Activated CD4-positive, alpha-beta T cell treated with anti-CD3 and anti-CD28 coated beads for 48 hours (primary cell): ENCODE data around the gene FMN1.
"Not testable (repeated sequence)": the region's sequence is repeated elsewhere in the genome, so short reads cannot be mapped to it uniquely, and the experiment has no call there.

ENCODE experiments used
- DNase-seq: peaks from one replicate; pipeline ENCODE4 v3.0.0-alpha.2; 2020

The FMN1 gene

DNA sequence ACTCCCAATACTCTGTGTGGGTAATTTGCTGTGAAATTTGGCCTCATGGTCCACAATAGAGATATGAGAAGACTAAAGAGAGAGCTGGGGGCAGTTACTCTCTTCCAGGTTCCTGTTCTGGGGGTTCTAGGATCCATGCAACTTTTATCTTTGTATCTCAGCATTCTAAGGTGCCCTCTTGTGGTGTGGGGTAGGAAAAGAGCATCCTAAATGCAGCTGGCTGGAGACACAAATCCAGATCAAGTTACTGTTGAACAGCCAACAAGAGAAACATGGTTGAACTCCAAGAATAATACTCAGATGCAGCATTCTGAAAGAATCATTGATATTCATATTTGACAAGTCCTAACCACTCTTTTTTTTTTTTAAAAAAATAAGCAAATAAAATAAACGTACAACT, 238.5 kb downstream of the FMN1 start:
- DNase-seq, result no peak

DNA sequence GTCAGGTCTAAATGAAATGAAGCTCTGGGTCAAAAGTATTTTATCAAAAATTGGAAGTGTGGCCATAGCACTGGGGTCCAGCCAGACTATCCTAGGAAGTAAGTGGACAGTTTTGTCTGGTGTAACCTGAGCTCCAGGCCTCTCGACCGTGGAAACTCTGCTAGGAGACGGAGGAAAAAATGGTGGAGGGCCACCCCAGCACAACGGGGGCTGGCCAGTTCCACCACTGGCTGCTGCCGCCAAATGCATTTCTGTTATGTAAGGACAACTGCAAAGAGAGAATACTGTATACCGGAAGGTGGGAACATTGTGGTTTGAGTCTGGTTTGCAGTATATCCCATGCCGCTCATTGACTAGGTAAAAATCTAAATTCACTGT, 241.0 kb downstream of the FMN1 start:
- DNase-seq, result no peak

DNA sequence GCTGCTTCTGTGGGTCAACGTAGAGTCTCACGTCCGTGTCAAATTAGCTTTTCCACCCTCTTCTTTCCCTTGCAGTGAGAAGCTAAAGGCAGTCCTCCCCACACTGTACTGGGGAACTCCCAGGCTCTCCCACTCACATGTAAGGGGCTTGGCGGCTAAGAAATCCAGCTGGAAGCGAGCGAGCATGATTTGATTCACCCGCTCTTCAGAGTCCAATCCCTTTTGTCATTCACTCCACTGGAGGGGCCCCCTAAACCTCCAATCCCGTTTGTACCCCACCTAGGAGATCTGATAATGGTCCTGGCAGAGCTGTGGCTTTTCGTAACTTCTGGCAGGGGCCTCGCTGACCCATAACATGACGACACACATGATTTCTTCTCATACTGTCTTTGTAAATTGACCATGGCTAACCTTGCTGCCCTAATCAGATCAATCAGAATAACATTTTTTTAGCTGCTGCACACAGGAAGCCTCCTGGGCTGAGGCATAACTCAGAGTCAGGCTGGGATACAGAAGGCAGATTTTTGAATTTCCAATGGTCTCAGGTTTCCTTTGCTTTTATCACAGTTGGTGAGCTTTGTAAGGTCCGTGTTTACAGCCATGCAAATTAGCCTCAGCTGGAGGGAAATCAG, 241.5 kb downstream of the FMN1 start:
- no peak for DNase-seq

DNA sequence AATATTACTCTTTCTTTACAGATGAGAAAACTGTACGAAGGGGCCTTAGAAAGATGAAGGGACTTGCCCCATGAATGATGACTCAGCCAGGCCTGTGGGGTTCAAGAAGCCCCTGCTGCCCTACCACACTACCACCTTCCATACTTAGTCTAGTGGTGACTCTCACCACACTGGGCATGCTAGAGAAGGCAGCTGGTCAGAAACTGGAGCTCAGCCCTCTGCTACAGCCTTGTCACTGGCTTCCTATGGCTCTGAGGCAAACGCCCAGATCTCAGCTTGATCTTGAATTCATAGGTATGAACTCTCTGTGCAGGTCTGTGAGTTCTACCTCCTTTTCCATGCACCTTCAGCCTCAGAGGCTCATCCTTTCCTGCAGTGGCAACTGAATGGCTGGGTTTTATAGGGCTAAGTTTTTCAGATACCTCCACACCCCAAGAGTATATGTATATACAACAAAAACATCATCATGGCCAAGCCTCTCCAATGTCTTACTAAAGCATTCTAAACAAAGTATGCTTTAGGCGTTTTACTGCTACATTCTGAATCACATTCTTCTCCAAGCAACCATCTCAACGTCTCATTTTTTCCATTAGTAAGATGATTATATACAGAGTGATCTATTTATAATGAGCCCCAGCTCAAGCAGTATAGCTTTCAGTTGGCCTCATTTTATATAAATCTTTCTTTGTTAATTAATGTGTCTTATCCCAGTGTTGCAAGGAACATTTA, 242.6 kb downstream of the FMN1 start:
- no peak for DNase-seq

DNA sequence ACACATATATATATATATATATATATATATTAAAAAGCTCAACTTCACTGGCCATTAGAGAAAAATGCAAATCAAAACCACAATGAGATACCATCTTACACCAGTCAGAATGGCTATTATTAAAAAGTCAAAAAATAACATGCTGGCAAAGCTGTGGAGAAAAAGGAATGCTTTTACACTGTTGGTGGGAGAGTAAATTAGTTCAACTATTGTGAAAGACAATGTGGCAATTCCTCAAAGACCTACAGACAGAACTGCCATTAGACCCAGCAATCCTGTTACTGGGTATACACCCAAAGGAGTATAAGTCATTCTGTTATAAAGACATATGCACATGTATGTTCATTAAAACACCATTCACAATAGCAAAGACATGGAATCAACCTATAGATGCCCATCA, 244.5 kb downstream of the FMN1 start:
- DNase-seq, result not testable (repeated sequence)

DNA sequence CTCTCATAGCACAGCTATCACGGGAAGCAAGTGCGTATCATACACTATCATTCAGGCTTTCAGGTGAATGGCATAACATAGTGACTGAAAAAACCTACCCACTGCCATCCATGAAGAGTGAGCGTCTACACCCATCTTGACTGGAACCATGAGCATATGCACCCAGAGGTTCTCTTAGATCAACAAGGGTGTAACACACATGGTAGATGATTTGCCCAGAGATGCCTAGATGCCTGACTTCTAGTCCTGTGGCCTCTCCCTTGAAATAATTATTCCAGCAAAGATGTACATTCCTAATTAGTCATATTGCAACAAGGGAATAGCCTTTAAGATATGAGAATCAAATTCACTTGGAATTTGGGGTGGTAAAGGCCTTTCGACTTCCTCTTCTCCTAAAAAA, 248.3 kb downstream of the FMN1 start:
- no peak for DNase-seq

DNA sequence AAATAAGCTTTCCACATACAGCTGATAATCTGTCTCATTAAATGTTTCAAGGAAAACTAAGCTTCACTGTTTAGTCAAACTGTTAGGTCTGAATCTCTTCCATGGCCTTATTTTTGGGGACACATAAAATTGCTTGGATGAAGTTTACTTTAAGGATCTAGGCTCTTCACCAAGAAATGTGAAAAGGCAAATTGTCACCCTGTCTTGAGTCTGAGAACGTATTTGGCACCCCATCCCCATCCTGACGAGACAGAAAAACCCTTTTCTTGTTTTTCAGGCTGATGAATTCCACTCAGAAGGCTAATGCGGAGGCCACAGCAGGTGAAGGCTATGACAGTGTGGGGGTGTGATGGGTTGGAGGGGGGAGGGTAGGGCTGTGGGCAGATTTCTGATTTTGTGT, 250.1 kb downstream of the FMN1 start:
- no peak for DNase-seq

DNA sequence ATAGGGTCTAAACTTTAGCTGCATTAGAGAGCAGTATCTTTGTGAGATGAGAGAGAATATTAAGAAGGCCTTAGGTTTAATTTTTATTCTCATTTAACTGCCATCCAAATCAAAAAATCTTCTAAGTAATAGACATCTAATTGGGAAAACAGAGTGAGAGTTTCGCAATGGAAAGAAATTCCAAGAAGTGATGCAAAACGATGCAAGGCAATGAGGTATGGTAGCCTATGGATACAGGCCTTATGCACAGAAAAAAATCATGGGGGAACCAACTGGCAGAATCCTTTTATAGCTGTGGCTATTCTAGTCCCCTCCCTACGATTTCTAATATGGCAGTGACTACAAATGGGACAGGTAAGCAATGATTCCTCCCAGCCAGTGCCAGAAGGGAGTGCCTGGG, 250.8 kb downstream of the FMN1 start:
- no peak for DNase-seq

DNA sequence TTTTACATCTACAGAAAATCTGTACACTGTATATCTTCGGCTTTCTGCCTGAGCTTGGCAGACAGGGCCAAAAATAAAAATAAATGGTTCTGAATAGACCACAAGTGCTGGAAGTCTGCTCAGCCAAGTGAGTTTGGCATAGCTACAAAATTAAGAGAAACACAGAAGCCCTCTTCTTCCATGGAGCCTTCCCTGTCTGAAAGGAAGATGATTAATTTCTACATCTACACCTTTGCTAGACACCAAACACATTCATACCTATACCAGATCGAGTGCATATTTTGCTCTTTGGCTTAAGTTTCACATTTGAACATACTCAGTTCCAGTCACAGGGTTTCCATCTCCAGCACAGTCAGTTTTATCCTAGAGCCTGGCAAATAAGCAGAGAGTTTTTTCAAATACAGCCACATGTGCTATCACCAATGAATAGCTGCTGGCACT, 252.1 kb downstream of the FMN1 start:
- DNase-seq, result no peak

DNA sequence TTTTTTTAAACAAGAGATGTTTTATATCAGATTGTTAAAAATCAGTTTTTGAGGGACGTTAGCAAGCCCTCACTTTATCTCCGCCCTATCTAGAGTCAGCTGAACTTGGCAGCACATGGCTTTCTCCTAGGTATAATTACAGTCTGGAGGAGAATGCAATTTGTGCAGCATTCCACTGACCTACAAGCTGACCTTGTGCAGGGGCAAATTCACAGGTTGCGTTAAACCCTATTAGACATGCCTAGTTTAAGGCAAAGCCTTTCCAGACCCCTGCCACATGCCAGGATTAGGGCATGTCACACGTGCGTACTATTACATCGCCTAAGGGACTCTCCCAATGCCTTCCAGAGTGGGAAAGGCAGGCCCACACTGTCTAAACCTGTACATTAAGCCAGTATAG, 252.7 kb downstream of the FMN1 start:
- DNase-seq, result no peak

DNA sequence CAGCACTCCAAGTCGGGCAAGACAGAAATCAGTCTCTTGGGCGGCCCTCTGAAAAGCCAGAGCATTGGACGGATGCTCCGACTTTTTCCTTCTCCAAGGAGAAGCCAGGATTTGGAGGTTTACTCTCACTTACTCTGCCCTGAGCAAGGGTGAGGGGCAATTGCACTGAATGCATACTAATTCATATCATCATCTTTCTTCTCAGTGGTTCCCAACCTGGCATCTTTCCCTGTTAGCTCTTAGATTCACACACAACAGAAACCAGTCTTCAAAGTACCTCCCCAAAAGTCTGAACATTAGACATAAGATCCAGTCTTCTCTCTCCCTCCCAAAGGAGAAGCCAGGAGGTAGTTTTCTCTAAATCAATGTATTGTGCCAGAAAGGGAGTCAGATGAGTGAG, 257.5 kb downstream of the FMN1 start:
- DNase-seq, result no peak

DNA sequence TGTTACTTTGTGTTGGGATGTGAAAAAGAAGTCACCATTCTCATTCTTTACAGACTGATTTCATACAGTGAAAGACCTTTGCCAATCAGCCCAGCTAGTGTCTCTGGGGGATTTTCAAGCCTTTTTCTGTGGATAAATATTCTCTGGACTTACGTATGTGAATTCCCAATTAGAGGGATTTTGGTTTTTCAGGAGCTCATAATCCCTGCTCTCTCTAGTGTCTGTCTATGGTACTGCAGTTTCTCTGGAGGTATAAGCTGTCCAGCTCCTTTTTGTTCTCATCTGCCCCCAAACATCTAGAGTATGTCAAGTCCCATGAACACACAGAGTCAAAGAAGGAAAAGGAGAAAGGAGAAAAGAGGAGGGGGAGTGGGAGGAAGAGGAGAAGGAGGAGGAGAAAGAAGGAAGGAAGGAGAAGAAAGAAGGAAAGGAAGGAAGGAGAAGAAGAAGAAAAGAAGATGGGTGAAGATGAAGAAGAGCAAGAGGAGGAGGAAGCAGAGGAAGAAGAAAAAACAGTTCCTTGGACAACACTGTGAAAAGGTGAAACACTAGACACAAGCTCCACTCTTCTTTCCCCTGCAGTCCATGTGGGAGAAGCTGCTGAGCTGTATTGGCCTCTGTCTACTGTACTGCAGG, 258.1 kb downstream of the FMN1 start:
- DNase-seq, result no peak

DNA sequence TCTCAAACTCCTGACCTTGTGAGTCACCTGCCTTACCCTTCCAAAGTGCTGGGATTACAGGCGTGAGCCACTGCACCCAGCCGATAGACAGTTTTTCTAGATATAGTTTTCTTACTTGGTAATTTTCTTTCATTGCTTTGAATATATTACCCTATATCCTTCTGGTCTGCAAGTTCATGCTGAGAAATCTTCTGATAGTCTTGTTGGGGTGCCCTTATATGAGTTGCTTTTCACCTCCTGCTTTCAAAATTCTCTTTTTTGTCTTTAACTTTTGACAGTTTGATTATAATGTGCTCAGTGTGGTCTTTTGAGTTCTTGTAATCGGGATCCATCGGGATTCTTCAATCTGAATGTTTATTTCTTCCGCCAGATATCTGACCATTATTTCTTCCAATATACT, 259.4 kb downstream of the FMN1 start:
- DNase-seq, result no peak

DNA sequence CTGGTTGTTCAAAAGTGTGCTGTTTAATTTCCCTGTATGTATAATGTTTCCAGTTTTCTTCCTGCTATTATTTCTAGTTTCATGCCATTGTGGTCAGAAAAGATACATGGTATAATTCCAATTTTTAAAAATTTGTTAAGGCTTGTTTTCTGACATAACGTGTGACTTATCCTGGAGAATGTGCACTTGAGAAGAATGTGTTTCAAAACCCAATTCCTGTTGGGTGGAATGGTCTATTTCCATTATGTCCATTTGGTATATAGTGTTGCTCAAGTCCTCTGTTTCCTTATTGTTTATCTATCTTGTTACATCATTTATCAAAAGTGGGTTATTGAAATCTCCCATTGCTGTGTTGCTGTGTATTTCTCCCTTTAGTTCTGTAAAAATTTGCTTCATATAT, 261.3 kb downstream of the FMN1 start:
- no peak for DNase-seq

DNA sequence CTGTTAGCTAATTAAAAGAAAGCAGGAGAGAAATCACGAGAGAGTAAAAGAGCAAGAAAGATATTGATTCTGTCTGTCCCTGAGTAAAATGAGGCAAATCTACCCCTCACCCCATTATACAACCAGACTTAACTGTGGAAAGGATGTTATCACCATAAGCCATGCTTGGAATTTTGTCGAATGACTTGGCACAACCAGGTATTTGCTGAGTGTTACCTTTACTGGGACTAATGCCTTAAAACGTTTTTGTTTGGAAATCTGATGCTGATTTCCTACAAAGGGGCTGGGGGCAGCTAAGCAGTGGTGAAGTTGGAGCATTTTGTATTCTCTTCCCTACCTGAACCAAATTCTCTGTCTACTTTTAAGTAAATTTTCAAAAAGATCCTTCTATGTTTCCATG, 265.6 kb downstream of the FMN1 start:
- DNase-seq, result no peak

DNA sequence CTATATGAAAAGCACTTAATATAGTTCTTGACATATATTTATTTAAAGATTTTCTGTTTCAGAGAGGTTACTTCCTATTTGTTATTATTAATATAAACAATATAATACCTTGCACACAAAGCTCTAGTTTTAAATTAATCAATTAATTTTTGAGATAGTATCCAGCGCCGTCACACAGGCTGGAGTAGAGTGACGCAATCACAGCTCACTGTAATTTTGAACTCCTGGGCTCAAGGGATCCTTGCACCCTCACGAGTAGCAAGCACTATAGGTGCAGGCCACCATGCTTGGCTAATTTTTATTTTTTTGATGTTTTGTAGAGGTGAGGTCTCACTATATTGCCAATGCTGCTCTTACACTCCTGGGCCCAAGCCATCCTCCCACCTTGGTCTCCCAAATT, 267.4 kb downstream of the FMN1 start:
- no peak for DNase-seq

DNA sequence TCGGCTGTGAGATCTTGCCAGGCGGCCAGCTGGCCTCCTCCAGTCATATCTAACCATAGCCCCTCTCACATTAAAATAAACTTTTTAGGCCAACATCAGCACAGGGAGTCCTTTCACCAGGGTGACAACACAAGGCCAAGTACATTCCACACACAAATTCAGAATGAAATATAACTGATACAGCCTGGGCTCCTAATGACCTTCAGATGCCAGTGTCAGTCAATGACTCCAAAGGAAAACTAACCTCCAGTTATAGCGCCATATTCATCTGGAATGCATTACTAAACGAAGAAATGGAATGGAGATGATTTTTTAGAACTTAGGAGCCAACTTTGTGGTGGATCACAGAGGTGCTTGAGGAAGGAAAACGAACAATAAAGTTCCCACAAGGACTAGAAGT, 271.3 kb downstream of the FMN1 start:
- DNase-seq, result no peak

DNA sequence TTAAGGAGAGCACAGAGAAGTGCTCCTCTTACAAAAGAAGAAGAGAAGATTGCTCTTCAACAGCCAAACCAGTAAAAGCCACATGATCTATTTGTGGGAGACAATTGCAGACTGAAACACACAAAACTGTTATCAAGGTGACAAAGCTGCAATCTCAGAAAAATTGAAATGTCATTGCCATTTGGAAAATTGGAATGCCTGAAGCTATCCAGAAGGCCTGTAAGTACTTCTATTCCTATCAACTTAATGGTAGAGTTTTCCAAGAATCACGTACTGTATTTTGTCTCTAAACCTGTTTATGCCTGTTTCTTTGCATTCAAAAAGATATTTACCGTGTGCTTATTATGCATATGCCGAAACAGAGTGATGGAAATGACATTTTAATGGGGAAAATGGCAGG, 272.0 kb downstream of the FMN1 start:
- DNase-seq, result no peak

DNA sequence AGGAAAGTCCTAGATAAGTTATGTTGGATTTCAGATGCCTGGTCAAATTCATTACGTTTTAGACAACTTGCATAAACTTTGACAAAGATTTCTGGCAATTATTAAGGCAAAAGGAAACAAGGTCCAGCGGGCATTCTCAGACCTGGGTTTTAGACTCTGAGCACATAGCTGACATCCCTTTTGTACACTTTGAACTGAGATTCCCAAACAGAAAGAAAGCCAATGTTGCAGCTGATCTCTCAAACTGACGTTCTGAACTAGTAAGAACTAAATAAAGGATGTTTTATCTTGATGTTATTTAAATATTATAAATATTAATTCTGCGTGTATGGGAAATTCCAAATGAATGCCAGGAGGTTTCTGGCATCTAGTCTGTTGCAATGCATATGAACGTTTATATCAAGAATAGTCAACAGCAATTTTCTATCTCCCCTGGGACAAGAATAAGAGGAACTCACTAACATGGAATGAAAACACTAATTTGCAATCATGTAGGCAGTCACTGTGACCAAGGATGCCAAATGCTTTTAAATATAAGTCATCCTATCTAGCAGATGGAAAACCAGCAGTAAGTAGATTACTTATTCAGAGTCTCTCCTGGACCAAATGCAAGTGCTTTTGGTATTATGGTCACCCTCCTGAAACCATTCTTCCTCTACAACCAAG, 274.6 kb downstream of the FMN1 start:
- no peak for DNase-seq

DNA sequence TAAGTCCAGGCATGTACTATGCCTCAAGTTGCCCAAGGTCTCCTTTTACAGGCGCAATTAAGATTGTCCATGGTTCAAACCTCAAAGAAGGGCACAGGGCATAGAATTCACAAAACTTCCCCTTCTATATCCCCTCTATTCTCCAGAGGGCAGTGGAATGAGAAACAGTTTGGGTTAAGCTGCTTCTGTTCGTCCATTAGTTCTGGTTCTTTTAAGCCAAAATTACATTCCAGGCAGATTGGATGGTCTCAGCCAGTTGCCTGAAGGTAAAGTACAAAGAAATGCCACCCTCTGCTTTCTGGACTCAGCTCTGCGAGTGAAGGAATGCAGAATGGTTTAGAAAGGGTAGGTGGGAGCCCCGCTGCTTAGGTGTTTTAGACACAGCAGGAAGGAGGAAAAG, 276.0 kb downstream of the FMN1 start:
- no peak for DNase-seq

DNA sequence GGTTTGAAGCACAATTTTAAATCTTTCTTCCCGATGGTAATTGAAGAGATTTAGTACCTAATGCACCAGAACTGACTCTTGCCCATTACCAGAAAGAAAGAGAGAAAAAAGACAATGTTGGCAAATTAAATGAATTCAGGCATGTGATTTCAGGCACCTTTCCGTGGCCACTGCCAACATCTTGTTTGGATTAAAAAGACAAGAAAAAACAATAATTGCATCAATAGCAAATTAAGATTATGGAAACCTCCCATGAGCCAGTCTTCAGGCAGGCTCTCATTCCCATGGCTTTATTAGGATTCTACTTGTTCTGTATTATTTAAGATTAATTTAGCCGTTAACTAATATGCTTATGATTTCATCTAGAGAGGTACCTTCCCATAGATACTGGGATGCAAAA, 283.7 kb downstream of the FMN1 start:
- DNase-seq, result no peak

DNA sequence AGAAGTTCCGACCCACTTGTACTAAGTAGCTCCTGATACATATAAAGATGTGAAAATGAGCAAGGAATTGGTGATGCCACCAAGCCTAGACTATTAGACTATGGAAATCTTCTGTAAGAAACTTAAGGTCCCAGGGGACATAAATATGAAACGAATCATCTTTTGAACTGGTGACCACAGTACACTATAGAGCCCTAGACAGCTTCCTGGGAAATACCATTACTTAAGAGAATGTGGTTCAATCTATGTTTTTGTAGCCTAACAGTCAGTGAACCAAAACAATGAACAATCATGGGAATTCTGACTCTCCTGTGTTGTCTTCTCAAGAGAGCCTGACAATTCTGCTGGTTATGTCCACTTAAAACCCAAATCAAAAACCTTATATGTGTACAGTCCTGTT, 285.1 kb downstream of the FMN1 start:
- no peak for DNase-seq

DNA sequence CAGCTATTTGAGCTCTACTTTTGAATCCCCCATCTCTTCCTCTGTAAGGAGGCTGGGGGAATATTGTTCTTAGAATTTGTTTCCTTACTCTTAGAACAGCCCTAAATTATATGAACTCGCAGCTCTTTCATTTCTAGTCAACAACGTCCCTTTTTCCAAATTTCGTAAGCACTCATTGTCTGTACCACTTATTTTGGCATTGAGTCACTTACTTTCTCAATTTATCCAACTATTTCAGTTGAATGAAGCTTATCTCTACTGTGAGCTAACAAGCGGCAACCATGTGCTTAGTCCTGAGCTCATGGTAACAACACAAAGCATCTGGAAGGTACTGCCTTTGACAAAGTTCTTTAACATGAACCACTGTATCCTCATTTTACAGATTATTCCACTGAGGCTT, 285.6 kb downstream of the FMN1 start:
- no peak for DNase-seq
